DOHH2 (cell line): ENCODE data around the gene MROH9.

Source experiments
- H3F3A ChIP-seq: fragments of 200-600 bp; sonication (generic), shearing (Covaris generic); 2 replicates; pipeline ENCODE4 v1.6.0; 2016; ENCODE audit warnings: antibody characterized with exemption, mild to moderate bottlenecking; ENCODE audit not compliant: control insufficient read depth, insufficient read depth
- H3K27ac ChIP-seq: fragments of 200-600 bp; sonication (generic); 2 replicates; pipeline ENCODE4 v1.5.1; 2014; ENCODE audit warnings: low read depth, mild to moderate bottlenecking, low read length, moderate library complexity
- H3K27me3 ChIP-seq: fragments of 200-600 bp; sonication (generic); 2 replicates; pipeline ENCODE4 v1.6.1; 2014; ENCODE audit warnings: mild to moderate bottlenecking, low read length, mixed read lengths; ENCODE audit not compliant: control insufficient read depth
- H3K36me3 ChIP-seq: fragments of 200-600 bp; sonication (generic); 2 replicates; pipeline ENCODE4 v1.6.1; 2014; ENCODE audit warnings: mild to moderate bottlenecking, low read length, moderate library complexity, mixed read lengths; ENCODE audit not compliant: control insufficient read depth
- H3K4me1 ChIP-seq: fragments of 200-600 bp; sonication (generic); 2 replicates; pipeline ENCODE4 v1.6.1; 2014; ENCODE audit warnings: mild to moderate bottlenecking, low read length, mixed read lengths; ENCODE audit not compliant: control insufficient read depth
- H3K4me2 ChIP-seq: fragments of 200-600 bp; sonication (generic); 2 replicates; pipeline ENCODE4 v1.6.0; 2014; ENCODE audit warnings: mild to moderate bottlenecking, low read length, moderate library complexity
- H3K4me3 ChIP-seq: fragments of 200-600 bp; sonication (generic); 2 replicates; pipeline ENCODE4 v1.5.1; 2014; ENCODE audit warnings: mild to moderate bottlenecking, low read length, mixed read lengths
- H3K79me2 ChIP-seq: fragments of 200-600 bp; sonication (generic); 2 replicates; pipeline ENCODE4 v1.6.1; 2014; ENCODE audit warnings: mild to moderate bottlenecking, low read length, mixed read lengths; ENCODE audit not compliant: control insufficient read depth
- H3K9me2 ChIP-seq: fragments of 200-600 bp; sonication (generic); replicated peaks from 2 replicates; pipeline ENCODE4 v1.6.1; 2014; ENCODE audit warnings: mild to moderate bottlenecking, low read length, mixed read lengths; ENCODE audit not compliant: control insufficient read depth
- H3K9me3 ChIP-seq: fragments of 200-600 bp; sonication (generic); 2 replicates; pipeline ENCODE4 v1.6.1; 2014; ENCODE audit warnings: antibody characterized with exemption, low read length, mixed read lengths; ENCODE audit not compliant: control insufficient read depth, insufficient read depth
- H4K20me1 ChIP-seq: fragments of 200-600 bp; sonication (generic); 2 replicates; pipeline ENCODE4 v1.6.0; 2014; ENCODE audit warnings: low read depth, mild to moderate bottlenecking, antibody characterized with exemption, low read length, moderate library complexity; ENCODE audit not compliant: control insufficient read depth, insufficient read depth
- CTCF ChIP-seq: fragments of 200-600 bp; sonication (generic); IDR thresholded peaks from one replicate; pipeline ENCODE4 v1.5.1; 2014; ENCODE audit warnings: antibody characterized with exemption, mild to moderate bottlenecking, low read depth, low read length; ENCODE audit not compliant: poor library complexity, severe bottlenecking
- EZH2phosphoT487 ChIP-seq: fragments of 200-600 bp; sonication (generic); IDR thresholded peaks from 2 replicates; pipeline ENCODE4 v1.6.1; 2017; ENCODE audit warnings: borderline replicate concordance, mild to moderate bottlenecking, antibody characterized with exemption, low read length, moderate library complexity, mixed read lengths

Gene MROH9

GRCh38 chr1:170967042-170967910 is 31.9 kb downstream of the MROH9 start:
- H3K4me1 ChIP-seq, result no peaks in the 10 kb centered on the region
- H3F3A ChIP-seq, result no peaks in the 10 kb centered on the region
- no peaks in the 10 kb centered on the region for H3K27me3 ChIP-seq
- H3K4me2 ChIP-seq, result no peak overlapping the region
- H3K79me2 ChIP-seq, result no peaks in the 10 kb centered on the region
- TF ChIP-seq CTCF, result peak; percentile 56
- TF ChIP-seq EZH2phosphoT487, result no peak
- H3K27ac ChIP-seq, result no peak overlapping the region
- no peaks in the 10 kb centered on the region for H4K20me1 ChIP-seq
- no peaks in the 10 kb centered on the region for H3K9me3 ChIP-seq
- H3K4me3 ChIP-seq, result no peak overlapping the region
- no peaks in the 10 kb centered on the region for H3K9me2 ChIP-seq
- no peaks in the 10 kb centered on the region for H3K36me3 ChIP-seq

- Histone ChIP-seq H3K4me2 (no peak overlapping the region), H3K36me3 (no peaks in the 10 kb centered on the region), H3K4me3 (no peak overlapping the region), H4K20me1 (no peaks in the 10 kb centered on the region), H3F3A (no peaks in the 10 kb centered on the region), H3K9me2 (no peaks in the 10 kb centered on the region), H3K9me3 (no peaks in the 10 kb centered on the region), H3K27ac (no peak overlapping the region), H3K4me1 (no peaks in the 10 kb centered on the region), H3K27me3 (no peaks in the 10 kb centered on the region), H3K79me2 (no peaks in the 10 kb centered on the region)
- TF ChIP-seq CTCF, result no peak
Measured at GRCh38 chr1:170970256-170970655, 34.9 kb downstream of the MROH9 start.

GRCh38 chr1:170978371-170978910 is 43.1 kb downstream of the MROH9 start:
- no peak overlapping the region for H3K4me2 ChIP-seq
- no peak overlapping the region for H3K27ac ChIP-seq
- H3F3A ChIP-seq, result no peaks in the 10 kb centered on the region
- H3K27me3 ChIP-seq, result no peaks in the 10 kb centered on the region
- H3K36me3 ChIP-seq, result no peaks in the 10 kb centered on the region
- H4K20me1 ChIP-seq, result no peaks in the 10 kb centered on the region
- no peaks in the 10 kb centered on the region for H3K9me2 ChIP-seq
- TF ChIP-seq CTCF (no peak), EZH2phosphoT487 (no peak)
- H3K4me1 ChIP-seq, result no peaks in the 10 kb centered on the region
- H3K79me2 ChIP-seq, result no peaks in the 10 kb centered on the region
- H3K9me3 ChIP-seq, result no peaks in the 10 kb centered on the region
- H3K4me3 ChIP-seq, result no peak overlapping the region
